HG03565 (cell line): Measurements from ENCODE around the gene LRP3.
"Not testable (repeated sequence)": the region's sequence is repeated elsewhere in the genome, so short reads cannot be mapped to it uniquely, and the experiment has no call there.

Experiments
- ATAC-seq: cut with Tn5 transposase; IDR thresholded peaks from one replicate; pipeline ENCODE4 v1.9.1; 2021; ENCODE audit warnings: mild to moderate bottlenecking, moderate library complexity; ENCODE audit not compliant: unreplicated experiment

The LRP3 gene

DNA sequence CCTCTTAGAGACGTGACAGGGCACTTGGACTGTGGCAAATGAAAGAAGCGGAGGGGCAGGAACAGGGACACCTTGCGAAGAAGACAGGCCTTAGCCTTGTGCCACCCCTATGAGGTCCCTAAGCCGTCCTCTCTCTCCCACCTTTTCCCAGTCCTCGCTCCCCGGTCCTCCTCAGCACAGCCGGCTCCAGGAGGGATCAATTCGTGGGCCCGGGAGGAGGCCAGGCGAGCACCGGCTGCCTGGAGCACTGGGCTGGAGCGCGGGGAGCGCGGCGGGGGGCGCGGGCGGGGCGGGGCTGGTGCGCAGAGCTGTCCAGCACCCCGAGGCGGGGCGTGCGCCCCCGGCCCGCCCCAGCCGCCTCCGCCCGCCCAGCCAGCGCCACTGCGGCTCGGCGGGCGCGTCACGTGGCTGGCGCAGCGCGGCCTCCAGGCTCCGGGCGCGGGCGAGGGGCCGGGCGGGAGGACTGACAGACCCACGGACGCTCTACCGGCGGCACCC is at the start of gene LRP3:
LRP3 (plus strand) TSS at position 466 of the 498 bp plus-strand sequence. CDS start 456 bp downstream, outside the sequence.
- ATAC-seq, result no peak

GRCh38 chr19:33146209-33146608 is 47.9 kb upstream of the LRP3 start:
- no peak for ATAC-seq

DNA sequence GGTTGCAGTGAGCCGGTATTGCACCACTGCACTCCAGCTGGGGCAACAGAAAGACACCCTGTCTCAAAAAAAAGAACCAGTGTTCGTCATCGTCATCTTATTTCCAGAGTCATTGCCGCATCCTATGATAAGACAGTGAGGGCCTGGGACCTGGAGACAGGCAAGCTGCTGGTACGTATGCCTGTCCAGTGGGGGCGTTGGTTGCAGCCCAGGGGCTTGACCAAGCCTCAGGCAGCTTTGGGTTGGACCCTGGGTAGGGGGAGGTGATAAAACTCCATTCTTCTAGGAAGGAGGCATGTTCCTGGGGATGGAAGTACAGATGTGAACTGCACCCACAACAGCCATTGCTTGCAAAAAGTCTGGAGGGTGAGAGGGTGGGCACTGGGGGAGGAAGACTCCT is 46.6 kb upstream of the LRP3 start:
- no peak for ATAC-seq

DNA sequence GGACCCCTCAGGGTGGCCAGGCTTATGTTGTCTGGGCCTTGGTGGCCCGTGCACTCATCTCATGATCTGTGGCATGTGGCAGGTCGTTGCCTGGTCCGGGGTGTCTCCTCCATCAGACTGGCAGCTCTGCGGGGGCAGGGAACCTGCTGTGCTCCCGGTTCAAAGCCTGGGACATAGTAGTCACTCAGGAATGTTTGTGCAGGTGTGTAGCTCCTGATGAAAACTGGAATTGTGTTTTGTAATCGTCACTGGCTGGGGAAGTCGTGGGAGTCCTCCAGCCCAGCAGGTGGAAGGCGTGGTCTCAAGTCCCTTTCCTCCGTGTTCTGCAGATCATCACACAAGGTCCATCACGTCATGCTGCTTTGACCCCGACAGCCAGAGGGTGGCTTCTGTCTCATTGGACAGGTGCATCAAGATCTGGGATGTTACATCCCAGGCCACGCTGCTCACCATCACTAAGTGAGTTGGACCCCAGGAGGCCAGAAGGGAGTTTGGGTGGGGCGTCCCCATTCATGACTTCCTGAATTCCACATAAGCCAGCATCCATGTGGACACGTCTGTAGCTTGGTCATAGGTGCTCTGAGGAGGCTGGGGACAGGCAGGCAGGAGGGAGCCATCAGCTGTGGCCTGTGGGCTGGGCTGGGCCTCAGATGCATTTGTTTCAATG is 43.1 kb upstream of the LRP3 start:
- no peak for ATAC-seq

GRCh38 chr19:33152176-33152575 is 42.0 kb upstream of the LRP3 start:
- ATAC-seq, result no peak

DNA sequence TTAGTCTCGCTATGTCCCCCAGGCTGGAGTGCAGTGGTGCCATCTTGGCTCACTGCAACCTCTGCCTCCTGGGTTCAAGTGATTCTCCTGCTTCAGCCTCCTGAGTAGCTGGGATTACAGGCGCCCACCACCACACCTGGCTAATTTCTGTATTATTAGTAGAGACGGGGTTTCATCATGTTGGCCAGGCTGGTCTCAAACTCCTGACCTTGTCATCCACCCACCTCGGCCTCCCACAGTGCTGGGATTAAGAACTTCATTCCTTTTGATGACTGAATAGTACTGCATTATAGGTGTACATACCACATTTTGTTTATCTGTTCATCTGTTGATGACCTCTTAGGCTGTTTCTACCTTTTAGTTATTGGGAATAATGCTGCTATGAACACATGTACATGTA is 41.5 kb upstream of the LRP3 start:
- not testable (repeated sequence) for ATAC-seq

- ATAC-seq, result not testable (repeated sequence)
Observed at GRCh38 chr19:33154313-33154712, 39.8 kb upstream of the LRP3 start.

DNA sequence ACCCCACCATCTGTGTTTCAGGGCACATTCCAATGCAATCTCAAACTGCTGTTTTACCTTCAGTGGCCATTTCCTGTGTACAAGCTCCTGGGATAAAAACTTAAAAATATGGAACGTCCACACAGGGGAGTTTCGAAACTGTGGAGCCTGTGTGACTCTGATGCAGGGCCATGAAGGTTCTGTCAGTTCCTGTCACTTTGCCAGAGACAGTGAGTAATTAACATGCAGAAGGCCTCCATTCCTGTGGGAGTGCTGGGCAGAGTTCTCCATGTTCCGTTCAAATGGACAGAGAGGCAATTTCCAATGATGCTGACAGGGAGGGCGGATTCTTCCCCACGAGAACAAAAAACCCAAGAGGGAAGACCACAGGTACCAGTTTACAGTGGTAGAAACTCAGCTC is 37.8 kb upstream of the LRP3 start:
- ATAC-seq, result no peak

DNA sequence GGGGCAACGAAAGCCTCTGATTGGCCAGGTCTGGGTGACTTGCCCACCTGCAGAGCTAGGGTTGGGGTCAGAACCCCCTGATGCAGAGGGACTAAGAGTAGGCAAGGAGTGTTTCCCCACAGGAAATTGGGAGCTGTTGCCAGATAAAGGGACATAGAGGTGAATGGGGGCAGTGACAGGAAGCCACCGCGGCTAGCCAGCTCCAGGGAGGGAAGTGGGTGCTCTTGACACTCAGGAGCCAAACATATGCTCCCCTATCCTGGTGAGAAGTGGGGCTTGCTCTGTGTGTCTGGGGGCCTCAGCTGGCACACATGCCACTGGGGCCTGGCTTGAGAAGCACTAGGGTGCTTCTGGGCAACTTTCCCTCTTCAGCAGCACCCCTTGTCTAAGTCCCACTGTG is 36.2 kb upstream of the LRP3 start:
- ATAC-seq, result no peak

- no peak for ATAC-seq
Observed at GRCh38 chr19:33158365-33158764, 35.8 kb upstream of the LRP3 start.

GRCh38 chr19:33159149-33159548 is 35.0 kb upstream of the LRP3 start:
- no peak for ATAC-seq

DNA sequence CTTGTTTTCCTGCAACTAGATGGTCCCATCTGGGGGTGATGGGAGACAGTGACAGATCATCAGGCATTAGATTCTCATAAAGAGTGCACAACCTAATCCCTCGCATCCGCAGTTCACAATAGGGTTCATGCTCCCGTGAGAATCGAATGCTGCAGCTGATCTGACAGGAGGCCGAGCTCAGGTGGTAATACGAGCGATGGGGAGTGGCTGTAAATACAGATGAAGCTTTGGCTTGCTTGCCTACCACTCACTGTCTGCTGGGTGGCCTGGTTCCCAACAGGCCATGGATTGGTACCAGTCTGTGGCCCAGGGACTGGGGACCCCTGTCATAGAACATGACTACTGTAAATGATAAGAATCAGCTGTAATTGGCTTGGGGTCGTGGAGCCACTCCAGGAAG is 34.2 kb upstream of the LRP3 start:
- no peak for ATAC-seq

- no peak for ATAC-seq
Observed at GRCh38 chr19:33161201-33161600, 32.9 kb upstream of the LRP3 start.

DNA sequence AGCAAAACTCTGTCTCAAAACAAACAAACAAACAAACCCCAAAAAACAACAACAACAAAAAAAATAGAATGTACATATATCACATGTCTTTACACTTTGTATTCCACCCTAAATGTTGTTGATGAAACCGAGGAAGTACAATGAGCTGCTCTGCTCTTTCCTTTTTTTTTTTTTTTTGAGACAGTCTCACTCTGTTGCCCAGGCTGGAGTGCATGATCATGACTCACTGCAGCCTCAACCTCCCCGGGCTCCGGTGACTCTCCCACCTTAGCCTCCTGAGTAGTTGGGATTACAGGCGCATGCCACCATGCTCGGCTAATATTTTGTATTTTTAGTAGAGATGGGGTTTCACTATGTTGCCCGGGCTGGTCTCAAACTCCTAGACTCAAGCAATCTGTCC is 30.6 kb upstream of the LRP3 start:
- ATAC-seq, result no peak

DNA sequence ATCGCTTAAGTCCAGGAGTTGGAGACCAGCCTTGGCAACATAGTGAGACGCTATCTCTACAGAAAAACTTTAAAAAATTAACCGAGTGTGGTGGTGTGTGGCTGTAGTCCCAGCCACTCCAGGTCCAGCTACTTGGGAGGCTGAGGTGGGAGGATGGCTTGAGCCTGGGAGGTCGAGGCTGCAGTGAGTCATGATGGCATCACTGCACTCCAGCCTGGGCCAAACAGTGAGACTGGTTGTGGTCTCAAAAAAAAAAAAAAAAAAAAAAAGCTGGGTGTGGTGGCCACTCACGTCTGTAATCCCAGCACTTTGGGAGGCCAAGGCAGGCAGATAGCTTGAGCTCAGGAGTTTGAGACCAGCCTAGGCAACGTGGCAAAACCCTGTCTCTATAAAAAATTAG is 28.1 kb upstream of the LRP3 start:
- ATAC-seq, result not testable (repeated sequence)

DNA sequence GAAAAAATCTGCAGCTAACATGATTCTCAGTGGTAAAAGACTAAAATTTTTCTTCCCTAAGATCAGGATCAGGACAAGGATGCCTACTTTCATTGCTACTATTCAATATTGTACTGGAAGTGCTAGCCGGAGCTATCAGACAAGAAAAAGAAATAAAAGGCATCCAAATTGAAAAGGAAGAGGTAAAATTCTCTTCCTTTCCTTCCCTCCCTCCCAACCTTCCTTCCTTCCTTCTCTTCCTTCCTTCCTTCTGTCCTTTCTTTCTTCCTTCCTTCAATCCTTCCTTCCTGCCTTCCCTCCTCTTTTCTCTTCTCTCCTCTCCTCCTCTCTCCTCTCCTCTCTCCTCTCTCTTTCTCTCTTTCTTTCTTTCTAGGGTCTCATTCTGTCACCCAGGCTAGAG is 26.7 kb upstream of the LRP3 start:
- ATAC-seq, result no peak

DNA sequence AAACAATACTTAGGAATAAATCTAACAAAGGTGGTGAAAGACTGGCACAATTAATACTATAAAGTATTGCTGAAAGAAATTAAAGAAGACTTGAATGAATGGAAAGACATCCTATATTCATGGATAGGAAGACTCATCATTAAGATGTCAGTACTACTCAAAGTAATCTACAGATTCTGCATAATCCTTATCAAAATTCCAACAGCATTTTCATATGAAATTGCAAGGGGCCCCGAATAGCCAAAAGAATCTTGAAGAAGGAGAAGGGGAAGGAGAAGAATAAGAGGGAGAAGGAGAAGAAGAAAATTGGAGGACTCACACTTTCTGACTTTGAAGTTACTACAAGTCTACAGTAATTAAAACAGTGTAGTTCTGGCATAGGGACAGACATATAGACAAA is 25.6 kb upstream of the LRP3 start:
- no peak for ATAC-seq

GRCh38 chr19:33171222-33171795 is 22.8 kb upstream of the LRP3 start:
- no peak for ATAC-seq

DNA sequence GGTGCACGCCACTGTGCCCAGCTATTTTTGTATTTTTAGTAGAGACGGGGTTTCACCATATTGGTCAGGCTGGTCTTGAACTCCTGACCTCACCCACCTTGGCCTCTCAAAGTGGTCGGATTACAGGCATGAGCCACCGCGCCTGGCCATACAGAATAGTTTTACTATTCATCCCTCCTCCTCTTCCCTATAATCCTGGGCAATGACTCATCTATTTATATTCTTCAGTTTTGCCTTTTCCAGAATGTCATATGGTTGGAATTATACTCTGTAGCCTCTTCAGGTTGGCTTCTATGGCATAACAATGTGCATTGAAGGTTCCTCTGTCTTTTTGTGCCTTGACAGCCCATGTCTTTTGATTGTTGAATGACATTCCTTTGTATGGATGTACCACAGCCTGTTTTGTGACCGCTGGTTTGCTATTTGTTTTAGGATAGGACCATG is 22.2 kb upstream of the LRP3 start:
- ATAC-seq, result no peak

- no peak for ATAC-seq
Observed at GRCh38 chr19:33174186-33174585, 19.9 kb upstream of the LRP3 start.

DNA sequence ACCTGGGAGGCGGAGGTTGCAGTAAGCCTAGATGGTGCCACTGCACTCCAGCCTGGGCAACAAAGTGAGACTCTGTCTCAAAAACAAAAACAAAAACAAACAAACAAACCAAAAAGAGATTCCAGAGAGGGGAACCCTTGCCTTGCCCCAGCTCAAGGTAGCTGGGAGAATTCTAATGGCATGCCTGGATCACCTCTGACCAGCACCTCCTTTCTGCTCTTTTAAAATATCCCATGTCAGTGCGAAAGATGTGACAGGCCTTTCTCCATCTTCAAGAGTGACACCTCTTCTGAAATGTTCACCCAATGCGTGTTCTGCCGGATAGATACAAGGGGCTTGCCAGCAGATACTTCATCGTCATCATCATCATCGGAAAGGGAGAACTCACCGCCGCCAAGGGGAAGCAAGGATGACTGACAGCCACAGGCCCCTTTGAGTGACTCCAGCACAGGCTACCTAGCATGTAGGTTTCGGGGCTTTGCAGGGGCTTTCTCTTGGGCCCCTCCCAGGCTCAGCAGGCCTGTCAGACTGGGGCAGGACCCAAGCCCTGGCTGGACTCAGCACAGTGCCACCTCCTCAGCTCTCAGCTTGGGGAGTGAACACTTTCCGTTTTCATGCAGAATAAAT is 18.9 kb upstream of the LRP3 start:
- no peak for ATAC-seq
